Activated B cell treated with CpG ODN at 0.5 μM for 24 hours (primary cell): ENCODE data around the gene SPSB1. TPM values are rescaled to one million over a fixed set of nuclear protein-coding genes. Genes with fewer than 3 reads are reported as not detected.

Source experiments
- ATAC-seq: fragments of 200-7000 bp; cut with Tn5 transposase; one replicate; pipeline ENCODE4 v1.10.0; 2021; ENCODE audit warnings: low read depth, mild to moderate bottlenecking, moderate library complexity
- CTCF ChIA-PET: fragments of 350-600 bp; sonication (Branson Sonifier 250); formaldehyde crosslinking; loops from one replicate; lab custom pipeline; 2021; ENCODE audit warnings: antibody characterized with exemption; lab: Charles Lee
- POLR2A ChIA-PET: fragments of 350-600 bp; sonication (Branson Sonifier 250); formaldehyde crosslinking; loops from one replicate; lab custom pipeline; 2021; ENCODE audit warnings: antibody characterized with exemption; lab: Charles Lee
- DNase-seq: peaks from one replicate; pipeline ENCODE4 v3.0.0; 2022
- H3K27ac Mint-ChIP-seq: one replicate; pipeline ENCODE4 v1.8.0; 2020; ENCODE audit warnings: mixed read lengths
- H3K27me3 Mint-ChIP-seq: one replicate; pipeline ENCODE4 v1.8.0; 2021; ENCODE audit warnings: mixed read lengths
- H3K36me3 Mint-ChIP-seq: one replicate; pipeline ENCODE4 v1.8.0; 2021; ENCODE audit warnings: low read depth, mixed read lengths
- H3K4me1 Mint-ChIP-seq: one replicate; pipeline ENCODE4 v1.8.0; 2021; ENCODE audit warnings: mixed read lengths
- H3K4me3 Mint-ChIP-seq: one replicate; pipeline ENCODE4 v1.8.0; 2020; ENCODE audit warnings: mild to moderate bottlenecking, mixed read lengths
- H3K9me3 Mint-ChIP-seq: one replicate; pipeline ENCODE4 v1.8.0; 2020; ENCODE audit warnings: mixed read lengths
- CTCF ChIP-seq: fragments of 200-600 bp; IDR thresholded peaks from one replicate; pipeline ENCODE4 v1.8.0; 2022; ENCODE audit warnings: antibody characterized with exemption, mild to moderate bottlenecking
- intact Hi-C: fragments of 100-400 bp; cut with micrococcal nuclease; formaldehyde crosslinking; loops from one replicate; pipeline ENCODE4 v1.15.1; 2024
- total RNA-seq: library from RNA; stranded (reverse); gene quantifications from 2 replicates; pipeline ENCODE4 v1.2.3, GENCODE V29; 2022

SPSB1 gene
- total RNA-seq, 1 donor from 2014 or later = 6.1 TPM

- Mint-ChIP-seq H3K4me1 (peaks cover 14% of the 10 kb centered on the region), H3K4me3 (no peak overlapping the region), H3K9me3 (no peaks in the 10 kb centered on the region), H3K36me3 (no peaks in the 10 kb centered on the region), H3K27me3 (no peaks in the 10 kb centered on the region), H3K27ac (no peak overlapping the region)
- DNase-seq (no peak), ATAC-seq (no peak)
- intact Hi-C loops = no loop called here
- ChIA-PET CTCF (no interaction called here), POLR2A (no interaction called here)
- no peak for TF ChIP-seq CTCF
Measured at GRCh38 chr1:9331016-9331415, 38.3 kb downstream of the SPSB1 start.

DNA sequence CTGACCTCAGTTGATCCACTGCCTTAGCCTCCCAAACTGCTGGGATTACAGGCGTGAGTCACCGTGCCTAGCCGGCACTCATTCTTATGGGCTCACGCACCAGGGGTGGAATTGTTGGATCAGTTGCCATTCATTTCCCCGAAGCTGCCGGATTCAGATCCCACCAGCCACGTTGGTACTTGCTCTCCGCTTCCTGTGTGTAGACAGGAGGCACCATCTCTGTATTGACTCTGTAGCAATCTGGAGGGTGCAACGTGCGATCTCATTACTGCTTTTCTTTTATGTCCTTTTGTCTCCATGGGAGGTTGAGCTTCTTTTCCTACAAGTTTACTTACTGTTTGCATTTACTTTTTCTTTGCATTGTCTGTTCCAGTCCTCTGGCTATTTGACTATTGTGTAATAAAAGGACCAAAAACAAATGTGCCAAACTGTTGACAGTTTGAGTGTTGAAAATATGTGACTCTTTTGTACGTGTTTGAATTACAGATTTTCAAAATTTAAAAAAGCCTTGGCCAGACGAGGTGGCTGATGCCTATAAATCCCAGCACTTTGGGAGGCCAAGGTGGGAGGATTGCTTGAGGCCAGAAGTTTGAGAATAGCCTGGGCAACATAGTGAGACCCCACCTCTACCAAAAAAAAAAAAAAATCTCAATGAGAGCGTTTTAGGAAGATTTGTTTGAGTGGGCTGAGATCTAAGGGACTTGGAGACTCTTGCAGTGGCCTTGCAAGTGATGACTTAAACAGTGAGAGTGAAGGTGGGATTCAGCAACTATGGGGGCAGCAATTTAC is 39.1 kb downstream of the SPSB1 start:
- intact Hi-C loops = no loop called here
- Mint-ChIP-seq H3K36me3 (no peaks in the 10 kb centered on the region), H3K27ac (no peak overlapping the region), H3K27me3 (no peaks in the 10 kb centered on the region), H3K4me3 (no peak overlapping the region), H3K4me1 (peaks cover 14% of the 10 kb centered on the region), H3K9me3 (no peaks in the 10 kb centered on the region)
- CTCF ChIA-PET = no interaction called here
- ATAC-seq (no peak), DNase-seq (no peak)
- no peak for TF ChIP-seq CTCF
- POLR2A ChIA-PET = no interaction called here

DNA sequence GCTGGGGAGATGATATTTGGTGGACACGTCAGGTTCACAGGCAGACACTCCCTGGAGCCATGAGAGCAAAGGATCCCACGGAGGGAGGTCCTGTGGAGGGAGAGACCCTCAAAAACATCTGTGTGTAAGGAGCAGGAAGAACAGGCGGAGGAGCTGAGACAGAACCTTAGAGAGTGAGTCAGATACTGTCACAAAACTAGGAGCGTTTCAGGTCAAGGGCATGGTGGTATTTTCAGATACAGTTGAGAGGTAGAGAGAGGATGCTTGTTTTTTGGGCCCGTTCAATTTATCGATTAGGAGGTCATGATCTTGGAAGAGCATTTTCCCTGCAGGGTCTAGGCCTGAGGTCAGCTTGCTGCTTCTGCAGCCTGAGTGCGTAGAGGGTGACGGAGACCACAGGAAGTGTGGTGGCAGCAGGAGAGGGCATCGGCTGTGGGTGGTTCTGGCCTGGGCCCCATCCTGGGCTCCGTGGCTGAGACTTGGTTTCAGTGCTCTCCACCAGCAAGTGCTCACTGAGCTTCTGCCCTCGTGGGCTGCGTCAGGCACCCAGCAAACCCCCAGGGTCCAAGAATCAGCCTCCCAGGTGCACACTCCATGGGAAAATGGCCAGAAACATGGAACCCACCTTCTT is 39.9 kb downstream of the SPSB1 start:
- H3K4me3 Mint-ChIP-seq = no peak overlapping the region
- no peak for TF ChIP-seq CTCF
- ChIA-PET POLR2A (interaction anchor here (0.6 kb wide), 1 partner anchor 124 kb away, joined by 4 read pairs; no protein-coding TSS in a partner anchor), CTCF (no interaction called here)
- peak overlapping the region; percentile 3 for H3K27ac Mint-ChIP-seq
- no peaks in the 10 kb centered on the region for H3K9me3 Mint-ChIP-seq
- H3K36me3 Mint-ChIP-seq = no peaks in the 10 kb centered on the region
- DNase-seq = no peak
- no peaks in the 10 kb centered on the region for H3K27me3 Mint-ChIP-seq
- intact Hi-C loops = no loop called here
- peak; percentile 31 for ATAC-seq
- peaks cover 14% of the 10 kb centered on the region for H3K4me1 Mint-ChIP-seq

DNA sequence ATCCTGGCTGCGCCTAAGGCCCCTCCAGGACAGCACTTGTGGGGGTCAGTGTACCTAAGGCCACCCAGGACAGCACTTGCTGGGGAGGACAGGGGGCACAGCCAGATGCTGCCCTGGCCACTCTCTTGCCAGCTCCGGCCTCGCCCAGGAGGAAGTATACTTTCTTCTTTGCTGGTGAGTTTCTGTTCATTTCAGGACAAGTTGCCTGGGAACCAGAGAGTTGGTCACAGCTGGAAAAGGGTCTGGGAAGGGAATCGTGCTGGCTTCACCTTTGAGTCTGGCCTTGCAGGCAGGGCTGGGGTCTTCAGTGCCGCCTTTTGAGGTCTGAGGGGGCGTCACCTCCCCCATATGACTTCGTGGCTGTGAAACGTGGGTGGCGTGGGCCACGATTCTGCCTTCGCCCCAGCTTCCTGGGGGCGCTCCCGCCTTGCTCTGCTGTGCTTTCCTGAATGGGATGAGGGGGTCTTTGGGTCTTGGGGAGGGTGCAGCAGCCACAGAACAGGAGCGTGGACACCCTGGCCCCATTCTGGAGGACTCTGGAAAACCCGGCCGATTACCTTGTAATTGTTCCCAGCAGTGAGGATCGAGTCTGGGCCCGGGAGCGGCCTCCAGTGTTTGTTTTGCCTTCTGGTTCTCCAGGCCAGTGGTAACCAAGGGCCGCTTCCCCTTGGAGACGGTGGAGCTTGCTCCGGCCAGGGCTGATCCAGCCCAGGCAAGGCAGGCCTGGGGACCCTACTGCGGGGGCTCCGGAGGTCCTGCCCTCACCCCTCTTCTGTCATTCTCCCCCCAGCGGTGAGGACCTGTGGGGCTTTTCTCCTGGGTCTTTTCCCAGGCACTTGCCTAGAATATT is 45.9 kb downstream of the SPSB1 start:
- no peak for TF ChIP-seq CTCF
- Mint-ChIP-seq H3K4me3 (no peak overlapping the region), H3K27ac (no peak overlapping the region), H3K9me3 (peaks cover 5% of the 10 kb centered on the region), H3K27me3 (no peaks in the 10 kb centered on the region), H3K4me1 (no peaks in the 10 kb centered on the region), H3K36me3 (no peaks in the 10 kb centered on the region)
- ChIA-PET POLR2A (no interaction called here), CTCF (no interaction called here)
- DNase-seq = no peak
- ATAC-seq = no peak
- intact Hi-C loops = no loop called here
